CD4-positive, alpha-beta T cell treated with Interleukin-2 at 100 ng/mL for 4 hours (primary cell): ENCODE results near the gene BIN1.

Source experiments
- DNase-seq: peaks from one replicate; pipeline ENCODE4 v3.0.0-alpha.2; 2020; ENCODE audit warnings: low spot score

Gene BIN1, protein sequence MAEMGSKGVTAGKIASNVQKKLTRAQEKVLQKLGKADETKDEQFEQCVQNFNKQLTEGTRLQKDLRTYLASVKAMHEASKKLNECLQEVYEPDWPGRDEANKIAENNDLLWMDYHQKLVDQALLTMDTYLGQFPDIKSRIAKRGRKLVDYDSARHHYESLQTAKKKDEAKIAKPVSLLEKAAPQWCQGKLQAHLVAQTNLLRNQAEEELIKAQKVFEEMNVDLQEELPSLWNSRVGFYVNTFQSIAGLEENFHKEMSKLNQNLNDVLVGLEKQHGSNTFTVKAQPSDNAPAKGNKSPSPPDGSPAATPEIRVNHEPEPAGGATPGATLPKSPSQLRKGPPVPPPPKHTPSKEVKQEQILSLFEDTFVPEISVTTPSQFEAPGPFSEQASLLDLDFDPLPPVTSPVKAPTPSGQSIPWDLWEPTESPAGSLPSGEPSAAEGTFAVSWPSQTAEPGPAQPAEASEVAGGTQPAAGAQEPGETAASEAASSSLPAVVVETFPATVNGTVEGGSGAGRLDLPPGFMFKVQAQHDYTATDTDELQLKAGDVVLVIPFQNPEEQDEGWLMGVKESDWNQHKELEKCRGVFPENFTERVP

DNA sequence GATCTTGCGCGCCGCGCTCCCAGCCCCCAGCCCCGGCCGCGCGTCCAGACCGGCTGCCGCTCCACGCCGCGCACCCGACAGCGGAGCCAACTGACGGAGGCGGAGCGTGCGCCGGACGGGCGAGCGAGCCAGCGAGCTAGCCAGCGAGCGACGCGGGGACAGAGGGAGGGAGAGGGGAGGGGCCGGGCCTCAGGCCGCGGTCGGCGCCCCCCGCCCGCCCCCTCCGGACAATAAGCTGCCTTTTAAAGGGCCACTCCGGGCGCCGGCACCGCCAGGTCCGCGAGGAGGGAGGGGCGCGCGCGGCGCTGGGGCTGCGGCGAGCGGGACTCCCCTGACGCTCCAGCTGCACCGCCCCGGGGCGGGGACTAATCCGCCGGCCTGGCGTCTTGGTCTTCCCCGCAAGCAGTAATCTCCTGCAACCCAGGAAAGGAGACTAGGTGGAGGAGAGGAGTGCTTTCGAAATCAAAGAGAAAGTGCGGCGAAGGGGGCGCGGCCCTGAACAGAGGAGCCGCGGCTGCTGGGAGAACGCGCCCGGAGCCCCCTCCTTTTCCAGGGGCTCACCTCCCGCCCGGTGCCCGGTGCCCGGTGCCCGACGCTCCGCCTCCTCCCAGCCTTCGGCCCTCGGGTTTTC is at the start of gene BIN1:
Gene BIN1, minus strand, starts transcription at position 164 of the 631 bp plus-strand sequence. CDS start 211 bp downstream, outside the sequence.
- DNase-seq = peak; percentile 72

DNA sequence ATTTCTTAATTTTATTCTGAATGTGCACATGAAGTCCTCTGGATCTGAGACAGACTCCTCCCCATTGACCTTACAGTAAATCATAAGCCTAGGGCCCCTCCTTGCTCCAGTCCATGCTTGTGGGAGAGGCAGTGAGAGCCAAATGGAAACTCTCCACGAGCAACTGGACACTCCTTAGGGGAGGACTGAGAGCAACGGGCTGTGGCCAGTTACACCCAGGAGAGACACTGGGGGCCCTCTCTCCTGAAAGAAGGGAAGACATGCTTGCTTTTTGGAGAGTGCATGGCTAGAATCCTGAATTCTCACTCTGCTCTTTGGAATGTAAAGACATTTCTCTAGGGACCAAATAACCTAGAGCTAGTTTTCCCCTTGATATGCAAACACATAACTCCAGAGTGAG is 49.0 kb upstream of the BIN1 start:
- DNase-seq = no peak

DNA sequence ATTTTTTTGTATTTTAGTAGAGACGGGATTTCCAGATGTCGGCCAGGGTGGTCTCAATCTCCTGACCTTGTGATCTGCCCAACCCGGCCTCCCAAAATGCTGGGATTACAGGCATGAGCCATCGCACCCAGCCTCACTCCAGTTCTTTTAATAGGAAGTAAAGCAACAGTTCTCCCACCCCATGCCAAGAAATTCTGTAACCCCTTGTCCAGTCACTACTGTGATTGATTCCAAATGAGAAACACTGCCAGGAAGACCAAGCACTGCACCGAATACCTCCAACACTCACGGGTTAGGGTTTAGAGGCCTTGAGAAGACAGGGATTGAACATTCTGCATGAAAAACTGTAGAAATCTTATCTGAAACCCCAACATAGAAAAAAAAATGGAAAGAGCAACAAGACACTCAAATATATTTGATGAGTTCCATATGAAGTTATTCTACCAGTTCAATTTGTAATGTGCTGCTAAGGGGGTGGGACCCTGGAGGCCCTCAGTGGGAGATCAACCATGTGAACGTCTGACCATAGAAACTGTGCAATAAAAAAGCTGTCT is 48.2 kb upstream of the BIN1 start:
- DNase-seq = no peak

DNA sequence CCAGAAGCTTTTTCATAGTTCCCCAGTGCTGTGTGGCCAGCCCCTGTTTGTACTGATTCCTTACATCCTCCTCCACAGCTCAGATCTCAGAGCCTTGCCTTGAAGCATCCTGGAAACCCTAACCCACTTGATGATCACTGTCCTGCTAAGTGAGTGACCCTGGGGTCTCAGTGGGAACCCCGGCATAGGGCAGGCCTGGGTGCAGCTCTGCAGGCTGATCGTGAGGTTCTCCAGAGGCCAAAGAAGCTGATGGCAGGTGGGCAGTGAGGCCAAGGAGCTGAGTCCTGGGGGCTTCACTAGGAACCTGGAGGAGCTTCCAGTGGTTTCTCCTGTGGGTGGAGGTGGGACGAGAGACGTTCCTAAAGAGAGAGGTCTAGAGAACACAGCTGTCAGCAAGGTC is 47.4 kb upstream of the BIN1 start:
- DNase-seq = no peak

DNA sequence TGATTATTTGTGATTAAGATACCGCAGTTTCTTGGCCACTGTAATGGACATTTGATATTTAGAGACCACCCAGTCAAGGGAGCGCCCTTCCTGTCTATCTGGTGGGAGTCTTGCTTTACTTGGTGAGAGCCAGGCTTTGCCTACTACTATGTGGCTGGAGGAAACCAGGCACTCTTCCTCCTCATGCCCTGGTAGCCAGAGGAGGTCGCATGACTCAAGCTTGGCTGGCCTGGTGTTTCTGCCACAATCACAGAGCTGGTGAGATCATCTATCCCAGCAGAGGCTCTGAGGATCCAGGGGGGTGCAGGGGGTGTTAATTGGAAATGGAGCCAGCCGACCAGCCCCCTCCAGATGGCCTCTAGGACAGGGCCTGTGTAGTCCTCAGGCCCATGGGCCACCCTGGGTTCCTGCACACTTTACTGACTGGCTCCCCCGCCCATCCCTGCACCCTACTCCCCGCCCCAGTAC is 46.8 kb upstream of the BIN1 start:
- no peak for DNase-seq

DNA sequence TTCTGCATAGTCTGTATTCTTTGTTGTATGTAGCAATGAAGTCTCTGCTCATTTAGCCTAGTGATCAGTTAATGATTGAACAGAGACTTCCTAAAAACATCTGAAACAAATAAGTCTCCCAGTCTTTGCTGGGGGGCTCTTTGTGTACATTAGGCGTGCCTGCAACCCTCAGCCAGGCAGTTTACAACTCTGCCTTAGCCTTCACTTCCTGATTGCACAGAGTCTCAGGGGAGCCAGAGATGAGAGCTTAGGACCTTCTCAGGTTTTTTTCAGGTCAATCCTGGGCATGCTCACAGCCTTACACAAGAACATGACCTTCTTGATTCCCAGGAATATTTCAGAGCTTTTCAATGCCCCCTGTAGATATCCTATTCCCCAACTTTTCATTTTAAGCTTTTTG is 44.0 kb upstream of the BIN1 start:
- no peak for DNase-seq

DNA sequence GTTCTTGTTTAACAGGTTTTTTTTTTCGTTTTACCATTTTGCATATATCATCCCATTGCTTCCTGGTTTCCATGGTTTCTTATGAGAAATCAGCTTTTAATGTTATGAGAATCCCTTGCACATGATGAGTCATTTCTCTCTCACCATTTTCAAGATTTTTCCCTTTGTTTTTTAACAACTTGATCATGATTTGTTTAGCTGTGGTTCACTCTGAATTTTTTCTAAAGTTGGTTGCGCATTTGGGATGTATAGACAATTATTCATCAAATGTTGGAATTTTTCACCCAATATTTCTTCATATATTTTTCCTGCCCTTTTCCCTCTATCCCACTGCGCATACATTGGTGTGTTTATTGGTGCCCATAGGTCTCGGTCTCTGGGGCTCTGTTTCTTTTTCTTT is 42.4 kb upstream of the BIN1 start:
- no peak for DNase-seq

DNA sequence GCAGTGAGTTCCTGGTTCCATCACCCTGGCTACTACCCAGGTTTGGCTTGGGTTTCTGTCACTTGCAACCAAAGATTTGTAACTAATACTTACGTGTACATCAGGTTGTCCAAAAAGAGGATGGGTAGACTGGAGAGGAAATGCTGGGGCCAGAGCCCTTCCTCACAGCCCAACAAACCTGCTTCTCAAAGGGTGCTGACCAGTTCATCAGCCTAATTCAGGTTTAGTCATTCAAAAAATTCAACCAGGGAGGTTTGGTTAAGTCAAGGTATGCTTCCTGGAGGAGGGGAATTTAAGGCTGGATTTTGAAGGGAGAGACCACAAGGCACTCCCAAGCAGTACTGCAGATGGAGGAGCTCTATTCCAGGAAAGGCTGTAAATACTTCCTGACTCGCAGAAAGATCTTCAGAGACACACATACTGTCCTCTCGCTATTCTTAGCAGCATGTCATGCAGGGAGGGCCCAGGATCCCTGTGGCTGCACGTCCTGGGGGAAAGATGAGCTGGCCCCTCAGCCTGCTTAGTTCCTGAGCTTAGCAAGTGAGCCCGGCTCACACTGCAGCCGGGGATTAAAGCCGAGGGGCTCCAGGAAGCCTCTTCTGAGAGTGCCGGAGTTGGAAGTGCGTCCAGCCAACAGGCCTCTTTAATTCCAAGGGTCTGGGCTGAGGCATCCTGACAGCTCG is 40.0 kb upstream of the BIN1 start:
- no peak for DNase-seq

DNA sequence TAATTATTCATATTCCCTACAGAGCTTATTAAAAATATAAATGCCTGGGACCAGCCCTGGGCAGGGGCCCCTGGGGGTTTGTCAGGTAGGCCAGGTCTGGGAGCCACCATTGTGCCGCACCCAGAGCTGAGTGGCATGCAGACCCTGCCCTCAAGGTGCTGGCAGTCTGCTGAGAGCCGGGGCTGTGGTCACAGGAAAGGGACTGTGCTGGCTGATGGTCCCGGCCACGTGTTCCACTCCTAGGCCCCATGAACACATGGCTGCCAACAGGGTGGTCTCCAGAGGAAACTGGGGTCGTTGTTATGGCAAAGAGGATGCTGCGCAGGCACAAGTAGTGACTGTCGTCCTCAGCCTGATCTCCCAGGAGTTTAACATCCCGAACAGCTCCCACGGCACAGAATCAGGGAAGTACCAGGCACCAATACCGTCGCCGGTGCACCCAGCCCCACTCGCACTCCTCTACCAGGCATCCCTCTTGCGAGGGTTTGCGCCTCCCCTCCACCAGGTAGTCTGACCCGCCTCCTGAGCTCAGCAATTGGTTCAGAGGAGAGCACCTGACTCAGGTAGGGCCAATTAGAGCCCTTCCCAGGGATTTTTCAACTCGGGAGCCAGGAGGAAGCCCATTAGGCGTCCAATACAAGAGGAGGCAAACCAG is 39.2 kb upstream of the BIN1 start:
- no peak for DNase-seq

DNA sequence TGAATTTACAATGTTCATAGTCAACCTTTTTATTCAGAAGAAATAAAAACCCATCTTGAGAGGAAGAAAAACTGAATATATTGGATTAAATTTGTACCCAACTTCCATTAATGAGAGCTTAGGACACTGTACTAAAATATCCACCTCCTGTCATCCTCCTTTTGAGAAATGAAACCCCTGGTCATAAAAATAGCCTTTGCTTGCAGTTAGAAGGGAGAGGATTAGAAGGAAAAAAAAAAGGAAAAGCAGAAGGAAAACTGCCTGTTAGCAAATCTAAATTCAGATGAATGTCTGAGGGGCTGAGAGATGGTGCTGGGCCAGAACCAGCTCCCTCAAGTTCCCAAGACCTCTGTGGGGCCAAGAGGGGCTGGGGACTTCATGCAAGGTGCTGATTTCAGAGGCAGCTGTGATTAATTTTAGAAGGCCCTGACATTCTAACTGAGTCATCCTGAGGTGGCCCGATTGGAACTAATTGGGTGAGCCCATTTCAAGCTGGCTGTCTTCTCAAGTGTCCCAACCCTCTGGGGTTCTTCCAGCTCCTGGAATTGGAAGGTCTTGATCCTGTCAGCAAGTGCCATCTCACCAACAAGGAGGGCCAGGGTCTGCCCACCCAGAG is 38.4 kb upstream of the BIN1 start:
- no peak for DNase-seq

DNA sequence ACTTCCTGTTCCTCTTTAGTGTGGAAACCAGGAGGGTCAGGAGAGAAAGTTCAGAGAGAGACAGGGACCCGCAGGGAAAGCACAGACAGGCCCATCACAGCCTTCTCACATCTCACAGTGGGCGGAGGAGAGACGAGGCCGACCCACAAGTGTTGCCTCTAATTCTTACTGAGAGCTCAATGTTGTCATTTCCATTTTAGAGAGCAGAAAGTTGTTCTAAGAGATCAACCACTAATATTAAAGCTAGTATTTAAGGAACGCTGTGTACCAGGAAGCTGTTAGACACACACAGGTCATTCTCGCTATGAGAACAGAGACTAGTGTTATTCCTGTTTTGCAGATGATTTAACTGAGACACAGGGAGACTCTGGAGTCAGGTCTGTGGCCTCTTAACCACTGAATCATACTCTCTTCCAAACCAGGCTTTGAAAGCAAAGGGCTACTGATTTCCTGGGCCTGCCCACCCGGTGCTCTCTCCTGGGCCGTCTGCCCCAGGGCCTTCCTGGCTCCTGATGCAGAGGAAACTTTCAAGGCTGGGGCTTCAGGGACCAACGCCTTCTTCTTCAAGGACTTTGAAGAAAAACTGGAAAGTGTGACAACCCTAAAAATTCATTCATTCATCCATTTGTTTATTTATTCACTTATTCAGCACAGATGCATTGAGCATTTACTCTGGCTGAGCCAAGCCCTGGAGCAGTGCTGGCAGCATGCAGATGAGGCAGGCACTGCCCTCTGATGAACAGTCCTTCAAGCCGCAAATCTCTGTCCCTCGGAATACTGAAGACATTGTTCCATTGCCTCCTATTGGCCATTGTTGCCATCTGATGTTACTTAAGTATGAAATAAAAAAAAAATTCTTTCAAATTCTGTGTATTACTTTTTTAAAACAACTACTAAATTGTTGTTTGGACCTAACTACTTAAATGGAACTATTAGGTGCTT is 37.2 kb upstream of the BIN1 start:
- DNase-seq = no peak

DNA sequence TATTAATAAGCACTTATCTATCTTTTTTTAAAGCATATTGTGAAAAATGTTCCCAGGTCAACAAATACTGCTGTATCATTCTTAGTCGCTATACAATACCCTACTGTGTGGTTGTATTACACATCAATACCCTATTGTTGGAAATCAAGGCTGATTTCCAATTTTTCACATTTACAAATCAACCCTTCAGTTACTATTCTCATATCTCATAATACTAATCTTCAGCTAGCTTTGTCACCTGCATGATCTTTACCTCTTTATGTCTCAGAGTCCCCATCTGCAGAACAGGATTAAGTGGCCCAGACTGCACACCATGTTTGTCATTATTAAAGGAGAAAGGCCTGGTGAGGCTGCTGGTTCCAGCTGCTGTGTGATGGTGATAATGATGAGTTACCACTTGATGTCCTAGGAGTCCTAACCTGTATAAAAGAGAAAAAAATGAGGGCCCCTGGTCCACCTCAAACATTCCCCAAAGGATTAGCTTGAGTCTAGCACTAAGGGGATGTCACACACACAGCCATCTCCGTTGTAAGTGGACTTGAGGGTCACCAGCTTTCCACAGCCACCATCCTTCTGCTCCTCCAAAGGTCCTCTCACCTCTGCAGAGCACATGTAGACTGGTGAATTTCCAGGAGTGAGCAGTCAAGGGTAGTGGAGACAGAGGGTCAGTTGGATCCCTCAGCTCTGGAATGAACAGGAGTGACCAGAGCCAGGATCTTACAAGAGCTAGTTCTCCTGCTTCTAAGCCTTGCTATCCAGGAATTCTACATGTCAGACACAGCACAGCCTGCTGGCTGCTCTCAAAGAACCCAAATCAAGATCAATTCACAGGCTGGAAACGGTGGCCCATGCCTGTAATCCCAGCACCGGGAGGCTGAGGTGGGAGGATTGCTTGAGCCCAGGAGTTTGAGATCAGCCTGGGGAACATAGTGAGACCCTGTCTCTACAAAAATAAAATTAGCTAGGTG is 36.0 kb upstream of the BIN1 start:
- no peak for DNase-seq

DNA sequence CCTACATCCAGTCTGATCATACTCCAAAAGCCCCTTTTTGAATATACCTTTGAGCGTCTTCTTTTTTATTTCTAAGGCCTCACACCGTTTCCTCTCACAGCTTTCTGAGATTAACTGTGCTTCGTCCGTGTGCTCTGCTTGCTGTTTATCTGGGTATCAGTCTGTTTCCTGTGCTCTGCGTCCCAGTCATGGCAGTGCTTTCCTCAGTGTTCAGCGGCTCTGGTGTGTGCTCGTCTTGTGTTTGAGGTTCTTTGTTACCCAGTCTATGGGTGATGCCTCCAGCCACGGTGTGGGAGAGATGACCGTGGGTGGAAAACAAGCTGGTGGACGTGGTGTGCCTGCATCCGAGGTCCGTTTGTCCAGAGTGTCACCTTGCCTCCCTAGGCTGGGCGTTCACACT is 33.6 kb upstream of the BIN1 start:
- no peak for DNase-seq

DNA sequence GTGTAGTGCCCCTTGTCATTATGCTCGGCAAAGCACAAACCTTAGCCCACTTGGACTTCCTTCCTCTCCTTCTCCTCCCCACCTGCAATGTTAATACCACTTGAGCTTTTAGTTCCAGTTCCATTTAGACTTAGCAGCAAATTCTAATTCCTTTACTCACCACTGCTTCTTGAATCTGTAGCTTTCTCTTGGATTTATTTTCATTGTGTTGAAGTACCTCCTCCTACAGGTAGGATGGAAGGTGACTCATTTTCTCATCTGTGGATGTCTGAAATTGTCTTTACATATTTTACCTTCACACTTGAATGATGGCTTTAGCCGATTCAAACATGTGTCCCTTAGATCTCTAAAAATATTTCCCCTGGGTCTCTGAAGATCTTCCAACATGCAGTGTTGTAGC is 32.8 kb upstream of the BIN1 start:
- DNase-seq = no peak

DNA sequence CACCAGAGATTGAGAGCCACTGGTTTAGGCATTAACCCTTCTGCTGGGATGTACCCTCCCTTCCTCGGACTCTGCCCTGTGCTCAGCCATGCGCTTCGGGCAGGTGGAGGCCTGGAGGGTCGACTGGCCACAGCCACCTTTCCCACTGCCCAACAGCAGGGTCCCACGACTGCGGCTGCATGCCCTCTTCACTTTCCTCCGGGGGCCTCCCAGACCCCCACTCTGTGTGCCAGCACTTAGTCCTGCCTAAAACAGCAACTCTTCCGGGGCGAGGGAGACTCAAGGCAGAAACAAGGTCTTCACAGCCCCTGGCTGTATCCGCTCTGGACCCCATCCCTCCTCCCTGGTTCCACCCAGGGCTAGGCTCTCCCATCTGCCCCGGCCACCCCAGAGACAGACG is 31.3 kb upstream of the BIN1 start:
- DNase-seq = no peak

DNA sequence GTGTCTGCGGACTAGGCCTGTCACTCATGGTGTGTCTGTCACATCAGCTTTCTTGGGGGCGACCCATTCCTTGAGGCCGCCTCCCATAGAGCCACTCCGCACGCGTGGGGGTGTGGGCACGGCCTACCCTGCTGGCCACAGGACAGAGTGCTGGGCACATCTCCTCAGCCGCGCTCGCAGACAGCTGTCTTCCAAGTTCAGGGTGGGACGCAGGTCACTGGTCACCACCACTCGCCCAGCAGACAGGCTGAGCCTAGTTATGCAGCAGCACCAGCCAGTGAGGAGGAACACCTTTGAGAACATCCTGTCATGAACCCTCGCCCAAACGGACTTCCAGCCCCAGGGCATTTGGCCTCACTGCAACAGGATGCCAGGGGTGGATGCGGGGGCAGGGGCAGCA is 30.8 kb upstream of the BIN1 start:
- no peak for DNase-seq

DNA sequence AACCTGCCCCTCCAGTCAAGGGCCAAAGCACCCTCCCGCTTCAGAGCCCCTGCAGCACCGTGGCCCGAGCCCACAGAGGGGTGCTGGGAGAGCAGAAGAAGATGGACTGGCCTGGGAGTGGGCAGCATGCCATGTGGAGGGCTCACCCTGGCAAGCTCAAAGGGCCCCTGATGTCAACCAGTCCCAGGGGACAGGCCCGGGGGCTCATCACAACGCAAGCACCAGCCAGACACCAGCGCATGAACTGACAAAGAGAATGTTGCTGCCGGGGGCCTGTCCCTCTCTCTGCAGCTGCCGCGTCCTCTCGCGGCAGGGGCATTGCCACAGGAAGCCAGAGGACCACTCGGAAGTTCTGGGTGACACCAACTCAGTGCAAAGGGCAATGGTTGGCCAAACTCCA is 30.3 kb upstream of the BIN1 start:
- no peak for DNase-seq

DNA sequence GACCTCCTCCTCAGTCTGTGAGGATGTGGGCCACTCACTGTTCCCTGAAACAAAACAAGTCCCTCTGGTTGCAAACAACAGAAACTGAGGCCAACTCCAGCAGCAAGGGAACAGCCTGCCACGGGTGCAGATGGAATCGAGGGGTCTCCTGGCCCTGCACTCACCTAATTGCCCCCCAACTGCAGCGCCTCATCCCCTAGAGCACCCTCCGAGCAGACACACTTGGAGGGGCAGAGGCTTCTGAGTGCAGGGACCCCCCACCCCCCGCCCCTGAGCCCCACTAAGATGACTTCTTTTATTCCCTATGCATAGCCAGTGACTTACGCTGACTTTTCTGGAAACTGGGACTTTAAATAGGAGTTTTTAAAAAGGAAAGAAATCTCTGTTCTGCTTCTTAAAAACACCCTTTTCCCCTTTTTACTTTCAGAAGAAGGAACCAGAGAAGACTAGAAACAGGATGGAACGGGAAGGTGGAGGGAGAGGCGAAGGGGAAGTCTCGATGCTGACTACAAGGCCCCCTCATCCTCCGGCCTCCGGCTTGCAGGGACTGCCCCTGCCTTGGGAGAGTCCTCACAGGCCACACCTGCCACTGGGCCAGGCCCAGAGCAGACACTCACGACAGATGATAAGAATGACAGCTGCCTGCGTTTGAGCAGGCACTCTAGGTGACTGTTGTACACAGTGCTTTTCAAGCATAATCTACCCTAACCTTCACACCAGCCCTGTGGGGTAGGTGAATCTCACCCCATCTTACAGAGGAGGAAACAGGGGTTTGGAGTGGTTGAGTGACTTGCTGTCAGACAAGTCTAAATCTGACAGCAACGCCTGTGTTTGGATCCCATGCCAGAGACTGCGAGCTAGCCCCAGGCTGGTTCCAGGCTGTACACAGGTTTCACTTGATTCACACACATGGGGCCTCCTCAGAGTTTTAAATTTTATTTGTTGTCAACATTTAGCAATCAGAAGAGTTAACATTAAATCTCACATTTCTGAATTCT is 28.2 kb upstream of the BIN1 start:
- no peak for DNase-seq
